Smooth muscle cell (in vitro differentiated cells): ENCODE measurements around the gene GRB10. TPM values are rescaled to one million over a fixed set of nuclear protein-coding genes. Genes with fewer than 3 reads are reported as not detected.

Experiments
- DNase-seq: peaks from one replicate; lab custom pipeline; 2025; ENCODE audit not compliant: unreplicated experiment; lab: John Stamatoyannopoulos, UW
- H2AFZ ChIP-seq: fragments of 200-600 bp; sonication (generic); 2 replicates; pipeline ENCODE4 v1.6.0; 2016; ENCODE audit warnings: antibody characterized with exemption, low read depth, mild to moderate bottlenecking
- H3F3A ChIP-seq: fragments of 200-600 bp; sonication (generic); 2 replicates; pipeline ENCODE4 v1.6.0; 2017; ENCODE audit warnings: antibody characterized with exemption, low read depth
- H3K27ac ChIP-seq: fragments of 200-600 bp; sonication (generic); 2 replicates; pipeline ENCODE4 v1.5.1; 2016; ENCODE audit warnings: low read depth, mild to moderate bottlenecking
- H3K27me3 ChIP-seq: fragments of 200-600 bp; sonication (generic); 2 replicates; pipeline ENCODE4 v1.6.1; 2016; ENCODE audit warnings: low read depth, mild to moderate bottlenecking
- H3K36me3 ChIP-seq: fragments of 200-600 bp; sonication (generic); 2 replicates; pipeline ENCODE4 v1.5.1; 2016; ENCODE audit warnings: low read depth
- H3K4me1 ChIP-seq: fragments of 200-600 bp; sonication (generic); 2 replicates; pipeline ENCODE4 v1.5.1; 2016; ENCODE audit warnings: low read depth
- H3K4me2 ChIP-seq: fragments of 200-600 bp; sonication (generic); 2 replicates; pipeline ENCODE4 v1.6.0; 2016; ENCODE audit warnings: mild to moderate bottlenecking
- H3K4me3 ChIP-seq: fragments of 200-600 bp; sonication (generic); 2 replicates; pipeline ENCODE4 v1.5.1; 2016; ENCODE audit warnings: mild to moderate bottlenecking
- H3K79me2 ChIP-seq: fragments of 200-600 bp; sonication (generic); 2 replicates; pipeline ENCODE4 v1.6.0; 2016; ENCODE audit warnings: low read depth, mild to moderate bottlenecking
- H3K9ac ChIP-seq: fragments of 200-600 bp; sonication (generic); 2 replicates; pipeline ENCODE4 v1.6.0; 2016; ENCODE audit warnings: low read depth
- H3K9me3 ChIP-seq: fragments of 200-600 bp; sonication (generic); replicated peaks from 2 replicates; pipeline ENCODE4 v1.5.1; 2016; ENCODE audit warnings: low read depth
- H4K20me1 ChIP-seq: fragments of 200-600 bp; sonication (generic); 2 replicates; pipeline ENCODE4 v1.6.0; 2016; ENCODE audit warnings: low read depth
- CTCF ChIP-seq: fragments of 200-600 bp; sonication (generic); IDR thresholded peaks from 2 replicates; pipeline ENCODE4 v1.5.1; 2017; ENCODE audit warnings: borderline replicate concordance, mild to moderate bottlenecking, antibody characterized with exemption; ENCODE audit not compliant: insufficient read depth, poor library complexity, severe bottlenecking
- WGBS: methylation state at CpG from one replicate; pipeline ENCODE4 v1.1.7; 2016; ENCODE audit warnings: low lambda C conversion rate; 5-methylcytosine and 5-hydroxymethylcytosine counted together
- polyA plus RNA-seq: library from polyadenylated mRNA; unstranded; fragments of >200 nt; fragmentation: Nextera tagmentation; extraction: Ambion mirVana; gene quantifications from 2 replicates; pipeline ENCODE4 v1.2.1, GENCODE V29; 2016
- total RNA-seq: library from RNA; depleted of rRNA; stranded (reverse); fragments of >200 nt; gene quantifications from 2 replicates; pipeline ENCODE4 v1.2.3, GENCODE V29; 2014

Gene GRB10
- total and polyA plus RNA-seq, 2 experiments from 2014 or later: 18.0 to 20.1 TPM

- WGBS: 58% methylated on average over 10 of the region's 10 CpGs
- peak; percentile 88 for TF ChIP-seq CTCF
- Histone ChIP-seq H3K4me1 (no peaks in the 10 kb centered on the region), H3K27ac (no peak overlapping the region), H2AFZ (no peak overlapping the region), H3K9ac (no peak overlapping the region), H3K27me3 (no peaks in the 10 kb centered on the region), H3K9me3 (no peaks in the 10 kb centered on the region), H3K4me3 (no peak overlapping the region), H3K4me2 (no peak overlapping the region), H3F3A (no peaks in the 10 kb centered on the region), H3K79me2 (peaks cover 47% of the 10 kb centered on the region), H3K36me3 (no peaks in the 10 kb centered on the region), H4K20me1 (peaks cover 32% of the 10 kb centered on the region)
- no peak for DNase-seq
These were observed 149.9 kb downstream of the GRB10 start for GRCh38 chr7:50632561-50633413.

- Histone ChIP-seq H3K9me3 (no peaks in the 10 kb centered on the region), H3K4me1 (no peaks in the 10 kb centered on the region), H3K27ac (no peak overlapping the region), H2AFZ (no peak overlapping the region), H3K9ac (no peak overlapping the region), H3K27me3 (no peaks in the 10 kb centered on the region), H3K79me2 (peaks cover 38% of the 10 kb centered on the region), H3F3A (no peaks in the 10 kb centered on the region), H3K4me3 (no peak overlapping the region), H3K36me3 (no peaks in the 10 kb centered on the region), H4K20me1 (peaks cover 41% of the 10 kb centered on the region), H3K4me2 (no peak overlapping the region)
- no peak for TF ChIP-seq CTCF
- DNase-seq: no peak
- WGBS: 93% methylated on average over 7 of the region's 7 CpGs
These were observed 151.1 kb downstream of the GRB10 start for GRCh38 chr7:50631639-50632038.

- Histone ChIP-seq H3K36me3 (no peaks in the 10 kb centered on the region), H4K20me1 (peaks cover 41% of the 10 kb centered on the region), H3K4me1 (no peaks in the 10 kb centered on the region), H3K4me3 (no peak overlapping the region), H2AFZ (no peak overlapping the region), H3K9me3 (no peaks in the 10 kb centered on the region), H3K4me2 (no peak overlapping the region), H3K27ac (no peak overlapping the region), H3K79me2 (peaks cover 32% of the 10 kb centered on the region), H3K27me3 (no peaks in the 10 kb centered on the region), H3F3A (no peaks in the 10 kb centered on the region), H3K9ac (no peak overlapping the region)
- no peak for DNase-seq
- no peak for TF ChIP-seq CTCF
- 80% methylated on average over 6 of the region's 6 CpGs for WGBS
These were observed 151.6 kb downstream of the GRB10 start for GRCh38 chr7:50631100-50631499.
